Aorta (tissue), 4 donors: ENCODE measurements around the gene ZNF75A. TPM values are rescaled to one million over a fixed set of nuclear protein-coding genes. Genes with fewer than 3 reads are reported as not detected.

Source experiments
- polyA plus RNA-seq, 2 donors: library from polyadenylated mRNA; stranded (reverse); fragments of 200-250 nt; gene quantifications; one replicate each; pipeline ENCODE4 v1.2.3, GENCODE V29; 2013
- total RNA-seq, 2 donors: library from RNA; stranded (reverse); fragmentation: NEBNext Ultra II Directional; extraction: Animal tissue kit (Norgen Biotek cat#: 25700); gene quantifications; one replicate each; pipeline ENCODE4 v1.2.1, GENCODE V29; 2021
- donor health status: healthy with polysubstance abuse.
- donor health status: Bipolar disorder and iron deficiency.
- donor health status: DM: no; HTN: no; CAD: no.
- donor health status: DM: yes; HTN: yes; CAD: no.

The ZNF75A gene
- total and polyA plus RNA-seq, 4 donors, result 6.1 to 28.1 (median 22.1) TPM

Other genes with a start within 250 kb of the ZNF75A start
- 10 to 100 TPM; 30.2 to 71.6 TPM for gene IL32, start 239.9 kb upstream of the ZNF75A start, total RNA-seq
- 100 to 1,000 TPM in 1 of 2 donors, 10 to 100 TPM in 1; 18.2 to 137 TPM for gene IL32, start 239.9 kb upstream of the ZNF75A start, polyA plus RNA-seq
- gene ZSCAN10, start 206.2 kb upstream of the ZNF75A start, total RNA-seq, result not detected
- not detected for gene ZSCAN10, start 206.2 kb upstream of the ZNF75A start, polyA plus RNA-seq
- 10 to 100 TPM in 1 of 2 donors, 1 to 10 TPM in 1; 7.1 to 10.0 TPM for gene ZNF205, start 192.9 kb upstream of the ZNF75A start, total RNA-seq
- gene ZNF205, start 192.9 kb upstream of the ZNF75A start, polyA plus RNA-seq, result 10 to 100 TPM in 1 of 2 donors, 1 to 10 TPM in 1; 8.9 to 36.6 TPM
- gene ZNF213, start 170.5 kb upstream of the ZNF75A start, total RNA-seq, result 1 to 10 TPM; 8.0 to 8.6 TPM
- gene ZNF213, start 170.5 kb upstream of the ZNF75A start, polyA plus RNA-seq, result 1 to 10 TPM; 2.3 to 5.6 TPM
- not detected for gene OR1F1, start 117.3 kb upstream of the ZNF75A start, total RNA-seq
- gene OR1F1, start 117.3 kb upstream of the ZNF75A start, polyA plus RNA-seq, result not detected
- 1 to 10 TPM; 7.4 to 8.1 TPM for gene ZNF200, start 70.3 kb upstream of the ZNF75A start, total RNA-seq
- 1 to 10 TPM; 4.0 to 4.5 TPM for gene ZNF200, start 70.3 kb upstream of the ZNF75A start, polyA plus RNA-seq
- 1 to 10 TPM; 2.9 to 4.5 TPM for gene MEFV, start 48.9 kb upstream of the ZNF75A start, total RNA-seq
- gene MEFV, start 48.9 kb upstream of the ZNF75A start, polyA plus RNA-seq, result 1 to 10 TPM in 1 of 2 donors, under 1 TPM in 1; 0.20 to 1.6 TPM
- 10 to 100 TPM; 26.2 to 27.4 TPM for gene ZNF263, start 22.0 kb upstream of the ZNF75A start, total RNA-seq
- gene ZNF263, start 22.0 kb upstream of the ZNF75A start, polyA plus RNA-seq, result 10 to 100 TPM in 1 of 2 donors, 1 to 10 TPM in 1; 8.3 to 17.2 TPM
- gene TIGD7, start 67 bp upstream of the ZNF75A start, total RNA-seq, result 1 to 10 TPM; 9.0 to 9.8 TPM
- 1 to 10 TPM; 2.6 to 4.6 TPM for gene TIGD7, start 67 bp upstream of the ZNF75A start, polyA plus RNA-seq
- gene OR2C1, start 50.4 kb downstream of the ZNF75A start, total RNA-seq, result not detected
- not detected for gene OR2C1, start 50.4 kb downstream of the ZNF75A start, polyA plus RNA-seq
- 10 to 100 TPM; 11.4 to 14.1 TPM for gene ZSCAN32, start 95.5 kb downstream of the ZNF75A start, total RNA-seq
- gene ZSCAN32, start 95.5 kb downstream of the ZNF75A start, polyA plus RNA-seq, result 1 to 10 TPM; 9.1 to 10.0 TPM
- gene ZNF174, start 95.7 kb downstream of the ZNF75A start, total RNA-seq, result 10 to 100 TPM in 1 of 2 donors, 1 to 10 TPM in 1; 8.2 to 10.9 TPM
- gene ZNF174, start 95.7 kb downstream of the ZNF75A start, polyA plus RNA-seq, result 1 to 10 TPM; 2.3 to 7.7 TPM
- gene ZNF597, start 138.0 kb downstream of the ZNF75A start, total RNA-seq, result 1 to 10 TPM; 2.9 to 3.2 TPM
- 1 to 10 TPM in 1 of 2 donors, under 1 TPM in 1; 0.25 to 1.1 TPM for gene ZNF597, start 138.0 kb downstream of the ZNF75A start, polyA plus RNA-seq
- gene NAA60, start 138.2 kb downstream of the ZNF75A start, total RNA-seq, result 10 to 100 TPM; 32.4 to 47.5 TPM
- 10 to 100 TPM; 20.2 to 39.0 TPM for gene NAA60, start 138.2 kb downstream of the ZNF75A start, polyA plus RNA-seq
- not detected for gene C16orf90, start 190.0 kb downstream of the ZNF75A start, total RNA-seq
- gene C16orf90, start 190.0 kb downstream of the ZNF75A start, polyA plus RNA-seq, result not detected
- 10 to 100 TPM; 15.3 to 23.7 TPM for gene CLUAP1, start 195.5 kb downstream of the ZNF75A start, total RNA-seq
- 10 to 100 TPM; 12.3 to 22.2 TPM for gene CLUAP1, start 195.5 kb downstream of the ZNF75A start, polyA plus RNA-seq